Parathyroid adenoma (tissue), 2 donors: ENCODE results near the gene SPRY1.

Experiments used
- H2AFZ ChIP-seq: fragments of 300-600 bp; sonication (generic); one replicate; pipeline ENCODE4 v1.7.0; 2017; ENCODE audit warnings: antibody characterized with exemption, mild to moderate bottlenecking
- H3K27ac ChIP-seq: fragments of 300-600 bp; sonication (generic); one replicate; pipeline ENCODE4 v1.7.0; 2017
- H3K27me3 ChIP-seq: fragments of 300-600 bp; sonication (generic); one replicate; pipeline ENCODE4 v1.7.0; 2017; ENCODE audit warnings: low read length; ENCODE audit not compliant: control insufficient read depth, insufficient read depth
- H3K36me3 ChIP-seq: fragments of 300-600 bp; sonication (generic); one replicate; pipeline ENCODE4 v1.7.0; 2017; ENCODE audit warnings: low read length; ENCODE audit not compliant: control insufficient read depth, insufficient read depth
- H3K4me1 ChIP-seq: fragments of 300-600 bp; sonication (generic); one replicate; pipeline ENCODE4 v1.7.0; 2017; ENCODE audit warnings: control low read depth
- H3K4me2 ChIP-seq: fragments of 300-600 bp; sonication (generic); one replicate; pipeline ENCODE4 v1.7.0; 2017; ENCODE audit warnings: low read length
- H3K4me3 ChIP-seq: fragments of 300-600 bp; sonication (generic); one replicate; pipeline ENCODE4 v1.7.0; 2017; ENCODE audit warnings: low read depth, low read length
- H3K79me2 ChIP-seq: fragments of 300-600 bp; sonication (generic); one replicate; pipeline ENCODE4 v1.7.0; 2017; ENCODE audit warnings: control low read depth
- H3K9ac ChIP-seq: fragments of 300-600 bp; sonication (generic); one replicate; pipeline ENCODE4 v1.7.0; 2017; ENCODE audit warnings: mild to moderate bottlenecking
- H3K9me3 ChIP-seq: fragments of 300-600 bp; sonication (generic); one replicate; pipeline ENCODE4 v1.7.0; 2017; ENCODE audit warnings: low read length; ENCODE audit not compliant: control insufficient read depth
- TF ChIP-seq, protein P1 (sequence below): fragments of 300-600 bp; sonication (generic); IDR thresholded peaks from one replicate; pipeline ENCODE4 v1.7.0; 2017; ENCODE audit warnings: antibody characterized with exemption, mild to moderate bottlenecking
- donor health status: primary hyperparathyroidism.

SPRY1 gene

DNA sequence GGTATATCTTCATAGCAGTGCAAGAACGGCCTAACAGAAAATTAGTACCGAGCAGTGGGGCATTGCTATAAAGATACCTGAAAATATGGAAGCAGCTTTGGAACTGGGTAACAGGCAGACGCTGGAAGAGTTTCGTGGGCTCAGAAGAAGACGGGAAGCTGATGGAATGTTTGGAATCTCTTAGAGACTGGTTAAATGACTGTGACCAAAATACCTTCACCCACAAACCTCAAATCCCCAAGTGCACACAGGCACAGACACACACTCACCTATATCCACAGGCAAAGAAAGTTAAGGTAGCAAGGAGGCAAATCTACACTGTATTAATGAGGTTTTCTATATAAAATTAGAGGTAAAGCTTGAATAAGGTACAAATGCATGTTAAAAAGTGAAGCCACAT is 14.6 kb upstream of the SPRY1 start:
- Histone ChIP-seq H3K4me2 (no peak overlapping the region), H2AFZ (no peak overlapping the region), H3K27me3 (no peaks in the 10 kb centered on the region), H3K9ac (no peak overlapping the region), H3K36me3 (no peaks in the 10 kb centered on the region), H3K4me3 (no peak overlapping the region), H3K27ac (no peak overlapping the region), H3K79me2 (no peaks in the 10 kb centered on the region), H3K4me1 (peaks cover 3% of the 10 kb centered on the region), H3K9me3 (no peaks in the 10 kb centered on the region)
- TF ChIP-seq, protein P1, sequence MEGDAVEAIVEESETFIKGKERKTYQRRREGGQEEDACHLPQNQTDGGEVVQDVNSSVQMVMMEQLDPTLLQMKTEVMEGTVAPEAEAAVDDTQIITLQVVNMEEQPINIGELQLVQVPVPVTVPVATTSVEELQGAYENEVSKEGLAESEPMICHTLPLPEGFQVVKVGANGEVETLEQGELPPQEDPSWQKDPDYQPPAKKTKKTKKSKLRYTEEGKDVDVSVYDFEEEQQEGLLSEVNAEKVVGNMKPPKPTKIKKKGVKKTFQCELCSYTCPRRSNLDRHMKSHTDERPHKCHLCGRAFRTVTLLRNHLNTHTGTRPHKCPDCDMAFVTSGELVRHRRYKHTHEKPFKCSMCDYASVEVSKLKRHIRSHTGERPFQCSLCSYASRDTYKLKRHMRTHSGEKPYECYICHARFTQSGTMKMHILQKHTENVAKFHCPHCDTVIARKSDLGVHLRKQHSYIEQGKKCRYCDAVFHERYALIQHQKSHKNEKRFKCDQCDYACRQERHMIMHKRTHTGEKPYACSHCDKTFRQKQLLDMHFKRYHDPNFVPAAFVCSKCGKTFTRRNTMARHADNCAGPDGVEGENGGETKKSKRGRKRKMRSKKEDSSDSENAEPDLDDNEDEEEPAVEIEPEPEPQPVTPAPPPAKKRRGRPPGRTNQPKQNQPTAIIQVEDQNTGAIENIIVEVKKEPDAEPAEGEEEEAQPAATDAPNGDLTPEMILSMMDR, result no peak

DNA sequence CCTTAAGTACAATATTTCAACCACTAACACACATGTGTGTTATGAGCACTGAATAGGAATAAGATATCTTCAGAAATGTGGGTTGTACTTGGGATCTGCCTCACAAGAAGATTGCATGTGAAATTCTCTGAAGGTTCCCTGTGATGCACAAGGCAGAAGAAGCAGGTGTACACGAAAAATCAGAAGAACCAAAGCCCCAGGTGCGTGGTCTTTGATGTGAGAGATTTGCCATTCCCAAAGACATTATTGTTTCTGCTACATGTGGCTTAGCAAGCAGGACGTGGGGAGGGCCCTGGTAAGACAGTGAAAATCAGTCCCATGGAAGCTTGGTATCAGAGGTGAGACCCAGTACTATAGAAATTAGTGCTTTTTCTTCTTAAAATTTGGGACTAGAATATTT is 13.0 kb upstream of the SPRY1 start:
- H3K4me3 ChIP-seq, result no peak overlapping the region
- H3K4me1 ChIP-seq, result peaks cover 3% of the 10 kb centered on the region
- TF ChIP-seq, protein P1, result no peak
- H2AFZ ChIP-seq, result no peak overlapping the region
- H3K9me3 ChIP-seq, result no peaks in the 10 kb centered on the region
- H3K27ac ChIP-seq, result no peak overlapping the region
- H3K79me2 ChIP-seq, result no peaks in the 10 kb centered on the region
- H3K9ac ChIP-seq, result no peak overlapping the region
- H3K36me3 ChIP-seq, result no peaks in the 10 kb centered on the region
- no peaks in the 10 kb centered on the region for H3K27me3 ChIP-seq
- H3K4me2 ChIP-seq, result no peak overlapping the region

DNA sequence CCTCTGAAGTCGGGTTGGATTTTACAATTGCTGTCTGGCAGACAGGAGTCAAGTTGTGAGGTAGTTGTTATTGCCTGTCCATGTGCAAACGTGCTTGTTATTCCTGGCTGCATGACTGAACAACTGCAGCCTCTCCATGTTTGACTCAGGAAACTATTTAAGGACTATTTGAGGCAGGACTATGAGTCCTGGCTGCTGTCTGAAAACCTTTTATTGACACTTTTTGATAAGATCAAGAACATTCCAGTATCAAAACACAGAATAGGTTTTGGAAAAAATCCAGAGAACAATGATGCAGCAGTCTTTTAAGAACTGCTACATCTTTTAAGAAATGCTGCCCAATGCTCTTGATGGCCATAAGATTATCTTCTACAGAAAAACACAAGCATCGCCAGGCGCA is 10.0 kb upstream of the SPRY1 start:
- Histone ChIP-seq H3K36me3 (no peaks in the 10 kb centered on the region), H3K4me1 (peaks cover 3% of the 10 kb centered on the region), H3K27me3 (no peaks in the 10 kb centered on the region), H3K4me2 (peak overlapping the region; percentile 38), H3K27ac (no peak overlapping the region), H3K9me3 (no peaks in the 10 kb centered on the region), H3K79me2 (no peaks in the 10 kb centered on the region), H2AFZ (no peak overlapping the region), H3K9ac (no peak overlapping the region), H3K4me3 (no peak overlapping the region)
- TF ChIP-seq, protein P1, result no peak

DNA sequence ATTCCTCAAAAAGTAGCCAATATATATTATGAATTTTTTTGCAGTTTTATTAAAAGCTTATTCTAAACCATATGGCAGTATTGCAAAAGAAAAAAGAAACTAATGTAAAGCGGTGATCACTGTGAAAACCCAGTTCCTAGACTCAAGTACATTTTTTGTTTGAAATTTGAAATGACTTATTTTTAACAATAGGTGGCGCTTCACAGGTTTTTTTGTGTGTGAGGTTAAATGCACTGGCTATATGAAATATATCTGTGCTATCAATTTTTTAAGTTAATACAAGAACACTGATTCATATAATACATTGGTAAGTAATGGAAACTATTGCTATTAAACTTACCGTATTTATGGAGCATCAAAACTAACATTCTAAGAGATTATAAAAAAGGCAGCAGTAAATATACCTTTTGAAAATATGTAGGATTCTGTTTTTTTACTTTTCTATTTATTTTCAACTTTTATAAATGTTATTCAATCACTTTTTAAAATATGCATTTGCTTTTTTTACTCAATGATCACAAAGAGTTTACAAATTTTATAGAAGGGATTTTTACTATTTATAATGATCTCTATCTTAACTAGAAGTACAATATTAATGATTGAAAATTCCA is 5.6 kb upstream of the SPRY1 start:
- H3K9ac ChIP-seq, result no peak overlapping the region
- H3K4me3 ChIP-seq, result no peak overlapping the region
- H3K27ac ChIP-seq, result no peak overlapping the region
- no peak overlapping the region for H3K4me2 ChIP-seq
- no peaks in the 10 kb centered on the region for H3K9me3 ChIP-seq
- no peaks in the 10 kb centered on the region for H3K36me3 ChIP-seq
- H3K27me3 ChIP-seq, result no peaks in the 10 kb centered on the region
- H3K4me1 ChIP-seq, result peaks cover 3% of the 10 kb centered on the region
- no peaks in the 10 kb centered on the region for H3K79me2 ChIP-seq
- TF ChIP-seq, protein P1, result peak; percentile 29
- no peak overlapping the region for H2AFZ ChIP-seq

DNA sequence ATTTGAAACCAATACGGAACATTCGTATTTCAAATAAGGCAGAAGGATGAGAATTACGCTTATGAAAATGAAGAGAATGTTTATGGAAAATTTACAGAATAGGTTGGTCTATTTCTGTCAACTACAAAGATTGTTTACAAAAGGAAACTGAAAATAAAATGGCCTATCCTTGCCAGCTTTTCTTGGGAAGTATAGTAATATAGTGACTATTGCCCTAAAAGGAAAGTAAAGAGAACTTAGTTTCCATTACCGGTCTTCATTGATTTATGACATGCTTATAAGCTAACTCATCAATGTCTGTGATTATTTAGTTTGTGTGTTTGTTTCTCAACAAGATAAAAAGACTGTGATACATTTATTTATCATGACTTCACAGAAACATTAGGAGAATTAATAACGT is 2.9 kb upstream of the SPRY1 start:
- no peaks in the 10 kb centered on the region for H3K36me3 ChIP-seq
- peak overlapping the region; percentile 24 for H3K4me3 ChIP-seq
- no peaks in the 10 kb centered on the region for H3K27me3 ChIP-seq
- no peak overlapping the region for H3K9ac ChIP-seq
- H3K4me1 ChIP-seq, result no peaks in the 10 kb centered on the region
- TF ChIP-seq, protein P1, result no peak
- no peak overlapping the region for H3K4me2 ChIP-seq
- no peaks in the 10 kb centered on the region for H3K9me3 ChIP-seq
- no peak overlapping the region for H2AFZ ChIP-seq
- no peaks in the 10 kb centered on the region for H3K79me2 ChIP-seq
- H3K27ac ChIP-seq, result peak overlapping the region; percentile 5
